NT2/D1 (cell line): ENCODE data around the gene REPIN1.

Experiments used
- SUZ12 ChIP-seq: IDR thresholded peaks from 2 replicates; pipeline ENCODE4 v1.6.1; 2011; ENCODE audit not compliant: insufficient read length, insufficient read depth; ENCODE audit errors: extremely low read depth
- YY1 ChIP-seq: IDR thresholded peaks from 2 replicates; pipeline ENCODE4 v1.6.1; 2011; ENCODE audit not compliant: insufficient read length, insufficient read depth
- ZNF274 ChIP-seq: IDR thresholded peaks from 2 replicates; pipeline ENCODE4 v1.6.1; 2011; ENCODE audit warnings: mild to moderate bottlenecking, low read depth, low read length

DNA sequence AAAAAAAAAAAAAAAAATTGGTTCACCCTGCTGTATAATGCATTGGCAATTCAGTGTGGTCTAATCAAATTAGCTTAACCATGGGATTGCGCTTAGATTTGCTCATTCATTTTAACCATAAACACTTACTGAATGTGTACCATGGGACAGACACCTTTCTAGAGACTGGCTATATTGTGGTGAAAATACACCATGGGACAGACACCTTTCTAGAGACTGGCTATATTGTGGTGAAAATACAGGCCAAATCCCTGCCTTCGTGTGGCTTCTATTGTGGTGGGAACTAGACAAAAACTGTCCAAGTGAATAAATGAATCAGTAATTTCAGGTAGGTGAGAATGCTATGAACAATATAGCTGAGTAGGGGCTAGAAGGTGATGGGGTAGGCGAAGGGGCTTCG lies 10.2 kb upstream of the REPIN1 start:
- TF ChIP-seq YY1 (no peak), SUZ12 (no peak), ZNF274 (no peak)
